Measurements from ENCODE around the gene BRIX1.
A peak's percentile ranks its signal among the peaks of the same experiment; 100 is the strongest.
"Not testable (repeated sequence)": the region's sequence is repeated elsewhere in the genome, so short reads cannot be mapped to it uniquely, and the experiment has no call there.

Gene BRIX1

DNA sequence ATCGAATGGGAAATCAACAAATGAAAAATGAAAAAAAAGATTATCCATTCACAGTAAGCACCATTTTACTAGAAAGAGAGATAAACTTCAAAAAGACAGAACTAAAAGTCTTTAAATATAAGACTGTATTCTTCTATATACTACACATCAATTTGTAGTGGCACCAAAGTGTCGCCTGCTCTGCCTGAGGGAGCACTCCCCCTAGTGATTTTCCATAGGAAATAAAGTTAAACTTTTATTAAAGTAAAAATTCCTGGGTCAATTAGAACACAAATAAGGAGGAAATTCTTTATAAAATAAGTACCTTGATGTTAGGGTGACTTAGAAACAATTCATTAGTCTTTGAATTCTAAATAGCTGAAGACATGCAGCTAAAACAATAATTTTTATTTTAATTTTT lies 9.9 kb upstream of the BRIX1 start:
- peak; percentile 53 for TF ChIP-seq CTCF (conservative IDR thresholded peaks at IDR 0.05; ENCODE audit: control insufficient read depth, insufficient read depth, low read depth, low read length)
- no peak overlapping the region for H3K4me3 ChIP-seq (ENCODE audit: control insufficient read depth, low read depth, low read length)
- peak; percentile 24 for DNase-seq (ENCODE audit: low read depth)

GRCh38 chr5:34913072-34913471 lies 2.4 kb upstream of the BRIX1 start:
- DNase-seq (ENCODE audit: low read depth): peak; percentile 28
- no peak overlapping the region for H3K4me3 ChIP-seq (ENCODE audit: control insufficient read depth, low read depth, low read length)
- no peak for TF ChIP-seq CTCF (conservative IDR thresholded peaks at IDR 0.05; ENCODE audit: control insufficient read depth, insufficient read depth, low read depth, low read length)

DNA sequence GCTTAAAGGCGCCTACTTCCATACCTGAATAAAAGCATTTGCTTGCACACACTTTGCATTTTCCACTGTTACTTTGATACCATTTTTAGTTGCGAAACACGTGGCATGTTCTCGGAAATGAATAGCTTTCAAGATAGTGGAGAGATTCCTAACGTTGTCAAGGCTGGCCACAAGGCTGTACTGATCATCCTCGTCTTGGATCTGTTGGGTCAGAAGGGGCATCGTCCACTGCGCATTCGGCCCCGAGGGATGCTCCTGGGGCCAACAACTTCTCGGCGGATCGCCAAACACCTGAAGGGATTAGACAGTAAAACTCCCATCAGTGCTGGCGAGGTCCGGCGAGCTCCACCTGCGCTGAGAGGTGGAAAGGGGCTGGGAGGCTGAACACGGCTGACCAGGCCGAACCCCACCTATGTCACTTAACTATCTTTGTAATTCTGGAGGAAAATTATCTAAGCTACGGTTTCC lies 806 bp upstream of the BRIX1 start:
- DNase-seq (ENCODE audit: low read depth): peak; percentile 25
- TF ChIP-seq CTCF (conservative IDR thresholded peaks at IDR 0.05; ENCODE audit: control insufficient read depth, insufficient read depth, low read depth, low read length): no peak
- H3K4me3 ChIP-seq (ENCODE audit: control insufficient read depth, low read depth, low read length): peak overlapping the region; percentile 86

DNA sequence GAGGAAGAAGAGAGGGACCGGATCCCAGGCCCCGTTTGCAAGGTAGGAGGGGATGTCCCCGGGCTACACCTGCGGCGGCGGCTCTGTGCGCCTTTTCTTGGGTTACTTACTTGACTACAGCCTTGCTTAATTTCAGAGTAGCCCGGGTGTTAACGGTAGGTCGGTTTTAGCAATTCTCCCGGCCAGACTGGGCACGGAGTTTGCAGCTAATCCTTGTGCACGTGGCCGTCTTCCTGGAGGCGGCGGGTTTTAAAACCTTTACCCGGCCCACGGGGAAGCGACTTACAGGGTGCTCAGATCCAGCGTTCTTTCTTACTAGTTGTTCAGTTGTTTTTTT lies 313 bp downstream of the BRIX1 start:
- no peak for TF ChIP-seq CTCF (conservative IDR thresholded peaks at IDR 0.05; ENCODE audit: control insufficient read depth, insufficient read depth, low read depth, low read length)
- no peak for DNase-seq (ENCODE audit: low read depth)
- peak overlapping the region; percentile 86 for H3K4me3 ChIP-seq (ENCODE audit: control insufficient read depth, low read depth, low read length)

DNA sequence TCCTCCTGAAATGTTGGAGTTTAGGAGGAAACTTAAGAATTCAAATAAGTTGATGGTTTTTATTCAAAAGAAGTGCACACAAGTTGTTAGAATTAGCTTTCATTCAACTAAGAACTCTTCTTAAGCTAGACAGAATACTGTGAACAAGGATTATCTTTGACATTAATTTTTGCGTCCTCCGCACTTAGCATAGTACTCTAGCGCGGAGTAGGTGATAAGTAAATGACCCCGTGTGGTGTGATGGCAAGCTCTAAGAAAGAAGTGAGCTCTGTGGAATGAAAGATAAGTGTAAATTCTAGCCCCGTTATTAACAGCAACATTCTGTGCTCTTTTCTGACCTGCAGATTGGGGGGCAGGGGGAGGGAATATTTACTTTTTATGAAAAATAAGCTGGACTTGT lies 1.0 kb downstream of the BRIX1 start:
- no peak for DNase-seq (ENCODE audit: low read depth)
- peak overlapping the region; percentile 86 for H3K4me3 ChIP-seq (ENCODE audit: control insufficient read depth, low read depth, low read length)
- TF ChIP-seq CTCF (conservative IDR thresholded peaks at IDR 0.05; ENCODE audit: control insufficient read depth, insufficient read depth, low read depth, low read length): no peak

- TF ChIP-seq CTCF (conservative IDR thresholded peaks at IDR 0.05; ENCODE audit: control insufficient read depth, insufficient read depth, low read depth, low read length): no peak
- no peak overlapping the region for H3K4me3 ChIP-seq (ENCODE audit: control insufficient read depth, low read depth, low read length)
- DNase-seq (ENCODE audit: low read depth): no peak
Observed at GRCh38 chr5:34918025-34918424, 2.5 kb downstream of the BRIX1 start.

GRCh38 chr5:34919077-34919476 lies 3.6 kb downstream of the BRIX1 start:
- no peak overlapping the region for H3K4me3 ChIP-seq (ENCODE audit: control insufficient read depth, low read depth, low read length)
- no peak for DNase-seq (ENCODE audit: low read depth)
- TF ChIP-seq CTCF (conservative IDR thresholded peaks at IDR 0.05; ENCODE audit: control insufficient read depth, insufficient read depth, low read depth, low read length): peak; percentile 27

GRCh38 chr5:34923256-34923655 lies 7.7 kb downstream of the BRIX1 start:
- not testable (repeated sequence) for H3K4me3 ChIP-seq (ENCODE audit: control insufficient read depth, low read depth, low read length); DNase-seq (ENCODE audit: low read depth)
